EL (cell line): ENCODE data around the gene CAND2.

ENCODE experiments used
- DNase-seq: peaks from one replicate; pipeline ENCODE4 v3.0.0-alpha.2; 2016

Gene CAND2

DNA sequence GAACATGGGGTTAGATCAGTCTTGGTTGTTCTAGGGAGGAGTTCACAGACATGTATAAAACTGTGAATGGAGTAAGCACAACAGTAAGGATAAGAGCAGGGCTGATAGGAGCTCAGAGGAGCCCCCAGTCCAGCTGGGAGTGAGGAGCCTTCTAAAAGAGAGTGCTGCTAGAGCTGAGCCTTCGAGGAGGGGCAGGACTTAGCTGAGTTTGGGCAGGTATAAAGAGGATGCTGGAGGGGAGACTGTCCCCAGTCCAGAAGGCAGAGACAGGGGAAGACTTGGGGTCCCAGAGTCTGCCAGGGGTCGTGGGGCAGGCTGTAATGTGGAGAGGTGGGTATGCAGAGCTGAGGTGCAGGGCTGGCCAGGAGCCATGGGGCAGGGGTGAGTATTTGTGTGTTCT, 12.1 kb downstream of the CAND2 start:
- DNase-seq, result no peak

DNA sequence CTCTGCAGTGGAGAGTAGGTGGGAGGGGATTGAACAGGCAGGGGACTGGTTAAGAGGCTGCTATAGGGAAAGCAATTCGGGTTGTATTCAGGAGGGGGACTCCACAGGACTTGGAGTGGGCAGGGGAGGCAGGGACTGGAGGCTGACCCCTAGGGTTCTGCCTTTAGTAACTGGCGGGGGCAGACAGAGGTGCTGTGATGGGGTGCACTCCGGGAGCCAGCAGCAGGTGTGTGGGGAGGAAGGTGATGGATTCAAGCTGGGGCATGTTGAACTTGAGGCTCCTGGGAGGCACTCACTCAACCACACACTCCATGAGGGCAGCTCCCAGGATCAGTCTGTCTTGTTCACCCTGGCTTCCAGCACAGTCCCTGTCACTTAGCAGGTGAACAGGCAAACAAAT, 12.5 kb downstream of the CAND2 start:
- no peak for DNase-seq

DNA sequence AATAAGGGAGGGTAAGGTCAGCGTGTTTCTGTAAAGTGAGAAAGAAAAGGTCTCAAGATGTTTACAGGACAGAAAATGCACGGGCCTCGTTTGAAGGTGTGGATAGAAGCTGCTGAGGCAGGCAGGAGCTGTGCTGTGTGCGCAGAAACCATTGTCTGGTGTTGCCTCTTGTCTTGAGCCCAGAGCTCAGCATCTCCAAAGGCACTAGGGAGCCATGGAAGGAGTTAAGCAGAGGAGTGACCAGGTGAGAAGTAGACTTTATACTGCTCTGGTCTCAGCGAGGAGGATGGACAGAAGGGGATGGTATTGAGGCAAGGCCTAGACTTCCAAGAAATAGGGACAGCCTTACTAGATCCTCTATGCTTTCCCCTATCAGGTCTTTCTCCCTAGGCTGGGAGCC, 13.0 kb downstream of the CAND2 start:
- no peak for DNase-seq

GRCh38 chr3:12810013-12810780, 13.7 kb downstream of the CAND2 start:
- DNase-seq, result peak; percentile 91

DNA sequence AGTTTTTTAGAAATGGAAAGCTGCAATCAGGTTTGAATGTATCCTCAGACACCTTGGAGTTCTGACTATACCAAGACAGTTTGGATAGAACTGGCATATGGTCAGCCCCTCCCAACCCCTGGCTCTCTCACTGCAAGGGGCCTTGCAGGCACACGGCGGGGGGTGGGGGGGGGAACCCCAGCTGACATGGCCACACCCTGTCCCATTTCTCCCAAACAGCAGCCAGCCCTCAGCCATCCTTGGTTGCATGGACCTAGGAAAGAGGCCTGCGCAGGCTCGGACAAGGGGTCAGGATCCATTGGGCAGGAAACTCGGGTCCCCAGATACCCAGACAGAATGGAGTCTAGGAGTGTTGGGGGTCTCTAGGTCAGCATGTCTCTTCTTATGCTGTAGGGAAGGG, 14.5 kb downstream of the CAND2 start:
- DNase-seq, result no peak

DNA sequence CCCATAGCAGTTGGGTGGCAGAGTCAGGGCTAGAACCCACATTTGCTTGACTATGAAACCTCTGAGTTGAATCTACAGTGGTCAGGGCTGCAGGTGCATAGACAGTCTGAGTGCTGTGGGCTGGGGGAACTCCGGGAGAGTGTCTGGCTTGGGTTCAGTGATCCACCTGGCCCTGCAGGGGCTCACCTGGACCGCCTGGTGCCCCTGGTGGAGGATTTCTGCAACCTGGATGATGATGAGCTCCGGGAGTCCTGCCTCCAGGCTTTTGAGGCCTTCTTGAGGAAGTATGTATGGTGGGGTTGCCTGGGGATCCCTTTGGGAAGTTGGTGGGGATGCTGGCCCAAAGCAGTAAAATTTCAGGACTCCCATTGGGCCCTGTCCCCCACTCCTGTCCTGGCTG, 16.3 kb downstream of the CAND2 start:
- DNase-seq, result no peak

DNA sequence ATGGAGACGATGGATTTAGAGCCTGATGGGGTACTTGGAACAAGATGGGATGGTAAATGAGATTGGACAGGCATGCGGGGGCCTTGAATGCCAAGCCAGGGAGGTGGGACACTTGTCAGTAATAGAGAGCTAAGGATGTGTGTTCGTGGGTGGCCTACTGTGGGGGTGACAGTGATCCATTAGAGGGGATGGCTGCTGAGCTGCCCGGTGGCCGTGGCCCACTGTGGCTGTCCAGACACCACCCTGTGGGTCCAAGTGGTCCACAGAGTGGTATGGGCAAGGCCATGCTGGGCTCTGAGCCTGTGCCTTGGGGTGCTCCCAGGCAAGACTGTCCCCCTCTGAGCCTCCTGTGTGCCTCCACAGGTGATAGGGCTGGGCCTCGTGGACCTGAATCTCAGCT, 17.5 kb downstream of the CAND2 start:
- DNase-seq, result no peak

DNA sequence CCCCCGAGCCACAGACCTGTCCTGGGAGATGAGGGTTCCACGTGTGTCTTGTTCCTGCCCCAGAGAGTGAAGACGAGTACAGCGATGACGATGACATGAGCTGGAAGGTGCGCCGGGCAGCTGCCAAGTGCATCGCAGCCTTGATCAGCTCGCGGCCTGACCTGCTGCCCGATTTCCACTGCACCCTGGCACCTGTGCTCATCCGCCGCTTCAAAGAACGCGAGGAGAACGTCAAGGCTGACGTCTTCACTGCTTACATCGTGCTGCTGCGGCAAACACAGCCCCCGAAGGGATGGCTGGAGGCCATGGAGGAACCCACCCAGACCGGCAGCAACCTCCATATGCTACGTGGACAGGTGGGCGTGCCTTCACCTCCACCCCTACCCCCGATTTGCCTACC, 18.6 kb downstream of the CAND2 start:
- no peak for DNase-seq

DNA sequence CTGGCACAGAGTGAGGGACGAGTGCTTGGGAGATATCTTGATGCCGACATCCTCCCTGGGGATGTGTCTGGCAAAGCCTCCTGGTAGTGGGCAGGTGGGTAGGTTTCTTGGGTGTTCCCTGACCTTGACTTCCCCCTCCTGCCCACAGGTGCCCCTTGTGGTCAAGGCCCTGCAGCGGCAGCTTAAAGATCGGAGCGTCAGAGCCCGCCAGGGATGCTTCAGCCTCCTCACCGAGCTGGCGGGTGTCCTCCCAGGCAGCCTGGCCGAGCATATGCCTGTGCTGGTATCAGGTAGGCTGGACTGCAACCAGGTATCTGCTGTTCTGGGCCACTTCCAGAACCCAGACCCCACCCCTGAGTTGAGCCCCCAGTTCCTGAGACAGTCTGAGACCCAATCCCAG, 19.2 kb downstream of the CAND2 start:
- DNase-seq, result no peak

DNA sequence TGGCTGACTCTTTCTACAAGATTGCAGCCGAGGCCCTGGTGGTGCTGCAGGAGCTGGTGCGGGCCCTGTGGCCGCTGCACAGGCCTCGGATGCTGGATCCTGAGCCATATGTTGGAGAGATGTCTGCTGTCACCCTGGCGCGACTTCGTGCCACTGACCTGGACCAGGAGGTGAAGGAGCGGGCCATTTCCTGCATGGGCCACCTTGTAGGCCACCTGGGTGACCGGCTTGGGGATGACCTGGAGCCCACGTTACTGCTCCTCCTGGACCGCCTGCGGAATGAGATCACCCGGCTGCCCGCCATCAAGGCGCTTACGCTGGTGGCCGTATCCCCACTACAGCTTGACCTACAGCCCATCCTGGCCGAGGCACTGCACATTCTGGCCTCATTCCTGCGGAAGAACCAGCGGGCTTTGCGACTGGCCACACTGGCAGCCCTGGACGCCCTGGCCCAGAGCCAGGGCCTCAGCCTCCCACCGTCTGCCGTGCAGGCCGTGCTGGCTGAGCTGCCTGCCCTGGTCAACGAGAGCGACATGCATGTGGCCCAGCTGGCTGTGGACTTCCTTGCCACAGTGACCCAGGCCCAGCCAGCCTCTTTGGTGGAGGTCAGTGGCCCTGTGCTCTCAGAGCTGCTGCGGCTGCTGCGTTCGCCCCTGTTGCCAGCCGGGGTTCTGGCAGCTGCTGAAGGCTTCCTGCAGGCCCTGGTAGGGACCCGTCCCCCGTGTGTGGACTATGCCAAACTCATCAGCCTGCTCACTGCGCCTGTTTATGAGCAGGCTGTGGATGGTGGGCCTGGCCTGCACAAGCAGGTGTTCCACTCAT, 20.3 kb downstream of the CAND2 start:
- no peak for DNase-seq

- no peak for DNase-seq
Measured at GRCh38 chr3:12817343-12817710, 20.8 kb downstream of the CAND2 start.

- DNase-seq, result no peak
Measured at GRCh38 chr3:12818273-12818672, 21.8 kb downstream of the CAND2 start.

DNA sequence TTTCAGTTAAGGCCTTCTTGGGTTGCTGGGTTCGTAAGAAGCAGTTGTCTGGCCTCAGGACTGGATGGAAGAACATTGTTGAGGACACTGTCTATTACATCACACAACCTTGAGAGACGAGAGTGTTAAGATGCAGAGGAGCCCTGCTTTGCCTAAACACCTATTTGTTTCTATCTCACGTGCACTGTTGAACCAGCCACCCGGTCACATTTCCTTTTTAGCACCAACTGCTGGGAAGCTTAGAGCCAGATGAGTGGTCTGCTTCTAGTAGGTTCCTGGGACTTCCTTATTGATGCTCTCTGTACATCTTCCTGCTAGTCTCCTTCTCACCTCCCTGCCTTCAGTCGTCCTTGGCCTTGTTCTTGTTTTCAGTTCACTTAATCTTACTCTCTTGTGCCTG, 22.3 kb downstream of the CAND2 start:
- no peak for DNase-seq

DNA sequence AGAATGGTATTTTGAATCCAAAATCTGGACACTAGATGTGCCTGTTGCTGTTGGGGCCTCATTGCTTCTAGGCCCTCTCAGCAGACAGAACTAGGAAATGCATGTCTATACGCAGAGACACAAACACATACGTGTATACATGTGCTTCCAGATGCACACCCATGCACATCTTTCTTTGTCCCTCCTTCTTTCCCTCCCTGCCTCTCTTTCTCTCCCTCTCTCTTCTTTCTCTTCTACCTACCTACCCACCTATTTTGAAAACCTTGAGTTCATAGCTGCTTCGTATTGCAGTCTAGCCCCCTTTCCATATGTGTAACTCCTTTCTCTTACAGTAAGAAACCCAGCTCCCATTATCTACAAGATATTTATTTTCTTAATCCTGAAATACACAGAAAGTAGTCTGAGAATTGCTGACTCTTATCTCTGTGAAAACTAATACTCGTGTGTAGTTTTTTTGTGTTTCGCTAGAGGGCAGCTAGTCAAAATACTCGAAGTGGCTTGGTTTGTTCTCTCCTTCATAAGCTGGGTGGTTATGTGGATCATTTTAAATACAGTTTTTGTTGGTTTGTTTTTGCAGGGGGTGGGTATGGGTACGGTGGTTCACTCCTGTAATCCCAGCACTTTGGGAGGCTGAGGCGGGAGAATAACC, 26.4 kb downstream of the CAND2 start:
- DNase-seq, result no peak

GRCh38 chr3:12824299-12824698, 27.8 kb downstream of the CAND2 start:
- no peak for DNase-seq

DNA sequence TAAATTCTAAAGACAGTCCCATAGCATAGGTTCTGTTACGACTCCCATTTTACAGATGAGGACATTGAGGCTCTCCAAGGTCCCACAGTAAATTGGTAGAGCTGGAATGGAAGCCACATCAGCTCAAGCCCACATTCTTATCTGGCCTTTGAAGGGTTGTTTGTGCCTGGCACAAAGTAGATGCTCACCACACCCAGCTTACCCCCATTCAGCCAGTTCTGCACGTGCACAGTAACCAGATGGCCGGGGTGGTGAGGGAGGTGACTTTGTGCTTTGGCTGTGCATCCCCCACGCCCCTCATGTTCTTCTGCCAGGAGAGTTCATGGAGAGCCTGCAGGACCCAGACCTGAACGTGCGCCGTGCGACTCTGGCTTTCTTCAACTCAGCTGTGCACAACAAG, 28.7 kb downstream of the CAND2 start:
- no peak for DNase-seq

DNA sequence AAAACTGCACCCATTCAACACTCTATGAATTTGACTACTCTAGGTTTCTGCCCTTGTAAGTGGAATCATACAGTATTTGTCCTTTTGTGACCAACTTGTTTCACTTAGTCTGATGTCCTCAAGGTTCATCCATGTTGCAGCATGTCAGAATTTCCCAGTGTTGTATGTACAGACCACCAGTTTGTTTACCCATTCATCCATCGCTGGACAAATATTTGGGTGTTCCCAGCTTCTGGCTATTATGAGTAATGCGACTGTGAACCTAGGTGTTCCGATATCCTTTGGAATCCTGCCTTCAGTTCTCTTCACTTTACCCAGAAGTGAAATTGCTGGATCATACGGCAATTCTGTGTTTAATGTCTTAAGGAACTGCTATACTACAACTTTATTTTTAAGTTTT, 32.3 kb downstream of the CAND2 start:
- peak; percentile 8 for DNase-seq

- DNase-seq, result no peak
Measured at GRCh38 chr3:12829404-12829803, 32.9 kb downstream of the CAND2 start.

GRCh38 chr3:12829886-12830784, 33.7 kb downstream of the CAND2 start:
- DNase-seq, result peak; percentile 24

- DNase-seq, result peak; percentile 13
Measured at GRCh38 chr3:12830785-12831156, 34.3 kb downstream of the CAND2 start.

DNA sequence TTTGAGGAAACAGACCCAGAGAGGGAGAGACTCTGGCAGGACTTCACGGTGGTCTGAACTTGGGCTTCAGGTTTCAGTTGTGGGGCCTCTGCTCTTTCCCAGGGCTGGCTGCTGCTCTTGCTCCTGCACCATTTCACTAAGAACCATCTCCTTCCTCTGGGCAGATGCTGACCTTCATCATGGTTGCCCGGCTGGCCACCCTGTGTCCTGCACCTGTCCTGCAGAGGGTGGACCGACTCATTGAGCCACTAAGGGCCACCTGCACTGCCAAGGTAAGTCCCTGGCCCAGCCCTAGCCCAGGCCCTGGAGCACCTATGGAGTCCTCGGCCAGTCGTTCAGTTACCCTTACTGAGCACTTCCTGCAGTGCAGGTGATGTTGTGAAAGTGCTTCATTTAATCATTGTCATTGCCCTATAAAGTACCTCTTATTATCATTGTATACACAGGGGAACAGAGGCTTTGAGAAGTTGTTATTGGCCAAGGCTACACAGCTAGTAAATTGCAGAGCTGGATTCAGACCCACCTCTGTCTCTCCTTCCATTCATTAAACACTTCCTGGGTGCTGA, 34.9 kb downstream of the CAND2 start:
- DNase-seq, result no peak

DNA sequence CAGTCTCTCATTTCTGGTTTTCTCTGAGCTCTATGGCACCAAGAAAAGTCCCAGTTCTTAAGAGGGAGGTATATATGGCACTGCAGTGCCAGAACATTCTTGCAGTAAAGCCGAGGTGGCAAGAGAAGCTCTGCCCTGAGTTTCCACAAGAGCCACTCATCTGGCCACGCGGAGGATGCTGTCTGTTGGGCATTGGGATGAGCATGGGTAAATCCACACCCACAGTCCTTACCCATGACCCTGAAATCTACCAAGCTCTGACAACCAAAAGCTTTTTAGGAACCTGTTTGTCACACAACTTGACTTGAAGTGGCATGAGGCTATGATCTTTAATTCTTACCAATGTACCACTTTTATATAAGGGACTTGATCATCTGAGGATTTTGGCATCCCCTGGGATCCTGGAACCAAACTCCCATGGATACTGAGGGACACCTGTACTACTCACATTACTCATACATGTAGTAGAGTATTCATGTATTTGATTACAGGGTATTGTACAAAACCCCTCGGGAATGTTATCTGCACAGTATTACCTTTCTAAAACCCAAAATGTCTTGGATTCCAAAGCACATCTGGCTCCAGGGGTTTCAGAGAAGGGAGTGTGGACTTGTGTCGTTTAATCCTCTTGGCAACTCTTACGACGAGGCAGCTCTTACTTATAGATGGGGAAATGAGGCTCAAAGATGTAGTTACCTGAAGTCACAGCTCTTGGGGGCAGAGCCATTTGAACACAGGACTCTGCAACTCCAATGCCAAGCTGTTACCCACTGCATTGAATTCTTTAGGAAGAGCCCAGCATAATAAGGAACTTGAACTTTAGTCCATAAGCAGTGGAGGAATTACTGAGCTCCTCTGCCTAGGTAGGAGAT, 36.1 kb downstream of the CAND2 start:
- peak; percentile 15 for DNase-seq
